Keratinocyte (primary cell): ENCODE data around the gene FNDC11. TPM values are rescaled to one million over a fixed set of nuclear protein-coding genes. Genes with fewer than 3 reads are reported as not detected.

ENCODE experiments used
- DNase-seq: peaks from one replicate; pipeline ENCODE4 v3.0.0-alpha.2; 2011; ENCODE audit warnings: low read depth, missing footprints, low spot score
- FAIRE-seq: peaks from 2 replicates; lab custom pipeline; 2011; peaks lifted over from hg19 to GRCh38; lab: Jason Lieb, UNC
- H2AFZ ChIP-seq: 2 replicates; pipeline ENCODE4 v1.6.0; 2012; ENCODE audit warnings: low read length, control low read depth, inconsistent platforms; ENCODE audit not compliant: control insufficient read depth
- H3K27ac ChIP-seq: 2 replicates; pipeline ENCODE4 v1.5.1; 2011; ENCODE audit warnings: low read length; ENCODE audit not compliant: control insufficient read depth, insufficient read depth
- H3K27me3 ChIP-seq: 3 replicates; pipeline ENCODE4 v1.6.0; 2011; ENCODE audit warnings: low read length; ENCODE audit not compliant: control insufficient read depth, insufficient read depth; ENCODE audit errors: extremely low read depth
- H3K36me3 ChIP-seq, 2 experiments: 2 replicates in 1 of 2; 3 replicates in 1 of 2; pipeline ENCODE4 v1.5.1; 2011; ENCODE audit warnings: low read length in 2 of 2, mild to moderate bottlenecking in 1 of 2; ENCODE audit not compliant: control insufficient read depth in 2 of 2, insufficient read depth in 2 of 2; ENCODE audit errors: extremely low read depth in 1 of 2
- H3K4me1 ChIP-seq: 3 replicates; pipeline ENCODE4 v1.5.1; 2011; ENCODE audit warnings: low read length; ENCODE audit not compliant: control insufficient read depth, insufficient read depth; ENCODE audit errors: extremely low read depth
- H3K4me2 ChIP-seq: 3 replicates; pipeline ENCODE4 v1.6.0; 2011; ENCODE audit warnings: low read depth, low read length; ENCODE audit not compliant: control insufficient read depth, insufficient read depth; ENCODE audit errors: extremely low read depth
- H3K4me3 ChIP-seq, 3 experiments: fragments of 200-600 bp in 1 of 3; sonication (generic) in 1 of 3; 2 replicates in 2 of 3; 3 replicates in 1 of 3; pipeline ENCODE4 v1.5.1; 2011 to 2016; ENCODE audit warnings: low read length in 3 of 3, mild to moderate bottlenecking in 3 of 3, control low read depth in 2 of 3, inconsistent platforms in 1 of 3, low read depth in 1 of 3, mixed read lengths in 1 of 3, mixed run types in 1 of 3, moderate library complexity in 1 of 3; ENCODE audit not compliant: control insufficient read depth in 2 of 3, insufficient read depth in 2 of 3; ENCODE audit errors: extremely low read depth in 1 of 3
- H3K79me2 ChIP-seq: 2 replicates; pipeline ENCODE4 v1.6.0; 2012; ENCODE audit warnings: low read length; ENCODE audit not compliant: control insufficient read depth, insufficient read depth
- H3K9ac ChIP-seq: 3 replicates; pipeline ENCODE4 v1.6.0; 2011; ENCODE audit warnings: low read length; ENCODE audit not compliant: control insufficient read depth, insufficient read depth; ENCODE audit errors: extremely low read depth
- H3K9me1 ChIP-seq: 3 replicates; pipeline ENCODE4 v1.6.0; 2011; ENCODE audit warnings: low read length; ENCODE audit not compliant: control insufficient read depth, insufficient read depth; ENCODE audit errors: extremely low read depth
- H3K9me3 ChIP-seq: 2 replicates; pipeline ENCODE4 v1.5.1; 2012; ENCODE audit warnings: low read depth, low read length; ENCODE audit not compliant: control insufficient read depth
- H4K20me1 ChIP-seq: 3 replicates; pipeline ENCODE4 v1.6.0; 2011; ENCODE audit warnings: low read length; ENCODE audit not compliant: control insufficient read depth, insufficient read depth; ENCODE audit errors: extremely low read depth
- EZH2 ChIP-seq: IDR thresholded peaks from one replicate; pipeline ENCODE4 v1.6.1; 2012; ENCODE audit warnings: inconsistent platforms, mild to moderate bottlenecking, low read length, moderate library complexity
- dilution Hi-C: fragments of 300-500 bp; cut with MboI; formaldehyde crosslinking; loops from one replicate; pipeline ENCODE4 v1.7.0; 2020; ENCODE audit warnings: low sequenced_read_pairs; ENCODE audit not compliant: extremely low pct_ligation_motif_present
- polyA plus RNA-seq, 5 experiments: library from polyadenylated mRNA; depleted of rRNA in 3 of 5; stranded (reverse) in 3 of 5; stranded (forward) in 1 of 5; unstranded in 1 of 5; fragments of >200 nt; gene quantifications; 1 replicate in 1 of 5; 2 replicates in 3 of 5; 3 replicates in 1 of 5; pipeline versions ENCODE4 v1.2.1 to v1.2.3, GENCODE V29; 2011 to 2012; ENCODE audit warnings: missing spikeins in 2 of 5, low read depth in 1 of 5, low replicate concordance in 1 of 5
- TF ChIP-seq, protein P1 (sequence below), 3 experiments: IDR thresholded peaks in 1 of 3; conservative IDR thresholded peaks in 1 of 3; optimal IDR thresholded peaks in 1 of 3; 2 replicates in 2 of 3; 3 replicates in 1 of 3; pipeline versions ENCODE3 to v1.5.1; 2011; ENCODE audit warnings: low read length in 3 of 3, mild to moderate bottlenecking in 3 of 3, moderate library complexity in 2 of 3, control low read depth in 1 of 3, inconsistent platforms in 1 of 3; ENCODE audit not compliant: insufficient read depth in 2 of 3; ENCODE audit errors: extremely low read depth in 1 of 3

FNDC11 gene
- polyA plus RNA-seq, 1 donor (not counting 4 experiments of a cell fraction or from before 2014, with no cell fraction given) = 0.55 TPM

DNA sequence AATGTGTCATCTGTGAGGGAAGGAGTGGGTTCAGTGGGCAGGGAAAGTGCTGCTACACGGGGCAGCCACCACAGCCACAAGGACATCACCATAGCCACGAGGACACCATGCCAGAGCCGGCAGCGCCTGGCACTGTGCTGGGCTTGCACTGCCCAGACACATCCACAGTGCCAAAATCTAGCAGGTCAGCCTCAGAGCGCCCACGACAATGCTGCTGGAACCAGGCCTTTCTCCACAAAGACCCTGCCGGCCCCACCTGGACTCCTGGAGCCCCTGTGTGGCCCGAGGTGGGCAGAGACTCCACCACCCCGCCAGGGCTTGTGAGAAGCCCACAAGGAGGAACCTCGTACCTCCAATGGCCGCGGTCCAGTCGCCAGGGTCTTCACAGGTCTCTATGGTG is 38.7 kb downstream of the FNDC11 start:
- Histone ChIP-seq H2AFZ (no peak overlapping the region), H3K27me3 (no peaks in the 10 kb centered on the region), H3K4me2 (no peak overlapping the region), H3K36me3 (peaks cover 9 to 27% of the 10 kb centered on the region in 2 experiments), H3K4me1 (no peaks in the 10 kb centered on the region), H3K79me2 (no peaks in the 10 kb centered on the region), H3K9me1 (no peaks in the 10 kb centered on the region), H4K20me1 (no peaks in the 10 kb centered on the region), H3K9me3 (no peaks in the 10 kb centered on the region), H3K27ac (no peak overlapping the region), H3K9ac (no peak overlapping the region), H3K4me3 (no peak overlapping the region)
- FAIRE-seq = no peak
- no peak for DNase-seq
- no peak for TF ChIP-seq EZH2
- TF ChIP-seq, protein P1, sequence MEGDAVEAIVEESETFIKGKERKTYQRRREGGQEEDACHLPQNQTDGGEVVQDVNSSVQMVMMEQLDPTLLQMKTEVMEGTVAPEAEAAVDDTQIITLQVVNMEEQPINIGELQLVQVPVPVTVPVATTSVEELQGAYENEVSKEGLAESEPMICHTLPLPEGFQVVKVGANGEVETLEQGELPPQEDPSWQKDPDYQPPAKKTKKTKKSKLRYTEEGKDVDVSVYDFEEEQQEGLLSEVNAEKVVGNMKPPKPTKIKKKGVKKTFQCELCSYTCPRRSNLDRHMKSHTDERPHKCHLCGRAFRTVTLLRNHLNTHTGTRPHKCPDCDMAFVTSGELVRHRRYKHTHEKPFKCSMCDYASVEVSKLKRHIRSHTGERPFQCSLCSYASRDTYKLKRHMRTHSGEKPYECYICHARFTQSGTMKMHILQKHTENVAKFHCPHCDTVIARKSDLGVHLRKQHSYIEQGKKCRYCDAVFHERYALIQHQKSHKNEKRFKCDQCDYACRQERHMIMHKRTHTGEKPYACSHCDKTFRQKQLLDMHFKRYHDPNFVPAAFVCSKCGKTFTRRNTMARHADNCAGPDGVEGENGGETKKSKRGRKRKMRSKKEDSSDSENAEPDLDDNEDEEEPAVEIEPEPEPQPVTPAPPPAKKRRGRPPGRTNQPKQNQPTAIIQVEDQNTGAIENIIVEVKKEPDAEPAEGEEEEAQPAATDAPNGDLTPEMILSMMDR (optimal IDR thresholded peaks at IDR 0.05 in 1 of 3, IDR thresholded peaks at IDR 0.05 in 1 of 3, conservative IDR thresholded peaks at IDR 0.05 in 1 of 3; ENCODE audit: extremely low read depth in 1 of 3, insufficient read depth in 2 of 3, low read length in 3 of 3) = no peak
- dilution Hi-C loops = no loop called here

DNA sequence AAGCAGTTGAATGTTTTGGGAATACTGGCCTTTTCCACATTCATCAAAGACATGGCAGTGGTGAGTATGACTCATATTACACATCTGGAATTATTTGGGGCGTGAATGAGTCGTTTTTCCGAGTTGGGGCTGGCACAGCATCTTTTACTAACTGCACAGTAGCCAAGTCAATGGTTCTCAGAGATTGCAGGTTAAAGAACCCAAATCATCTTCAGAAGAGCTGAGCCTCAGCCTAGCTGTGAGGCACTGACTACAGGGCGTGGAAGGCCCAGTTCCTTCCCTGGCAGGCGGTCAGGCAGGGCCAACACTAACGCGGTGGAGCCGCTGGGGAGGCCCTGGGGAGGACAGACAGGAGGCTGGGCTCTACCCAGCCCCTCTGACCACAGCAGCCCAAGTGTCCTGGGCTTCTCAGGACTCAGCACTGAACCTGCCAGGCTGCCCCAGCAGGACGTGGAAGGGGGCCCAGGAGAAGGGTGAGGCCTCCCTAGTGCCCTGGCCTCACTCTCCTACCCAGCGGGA is 40.1 kb downstream of the FNDC11 start:
- TF ChIP-seq, protein P1 (optimal IDR thresholded peaks at IDR 0.05 in 1 of 3, IDR thresholded peaks at IDR 0.05 in 1 of 3, conservative IDR thresholded peaks at IDR 0.05 in 1 of 3; ENCODE audit: extremely low read depth in 1 of 3, insufficient read depth in 2 of 3, low read length in 3 of 3) = no peak
- no peak for TF ChIP-seq EZH2
- Histone ChIP-seq H4K20me1 (no peaks in the 10 kb centered on the region), H3K27me3 (no peaks in the 10 kb centered on the region), H3K36me3 (peaks cover 9 to 27% of the 10 kb centered on the region in 2 experiments), H3K4me2 (no peak overlapping the region), H3K4me3 (no peak overlapping the region), H3K79me2 (no peaks in the 10 kb centered on the region), H3K27ac (no peak overlapping the region), H3K9me3 (no peaks in the 10 kb centered on the region), H3K9me1 (no peaks in the 10 kb centered on the region), H3K9ac (no peak overlapping the region), H2AFZ (no peak overlapping the region), H3K4me1 (no peaks in the 10 kb centered on the region)
- FAIRE-seq (no peak), DNase-seq (no peak)
- dilution Hi-C loops = no loop called here
